SW480 (cell line): Measurements from ENCODE around the gene GFOD1.
"Not testable (repeated sequence)": the region's sequence is repeated elsewhere in the genome, so short reads cannot be mapped to it uniquely, and the experiment has no call there.

ENCODE experiments used
- DNase-seq: peaks from one replicate; pipeline ENCODE4 v3.0.0-alpha.2; 2016; ENCODE audit warnings: low spot score

Gene GFOD1

GRCh38 chr6:13441778-13442177 is 45.6 kb downstream of the GFOD1 start:
- no peak for DNase-seq

DNA sequence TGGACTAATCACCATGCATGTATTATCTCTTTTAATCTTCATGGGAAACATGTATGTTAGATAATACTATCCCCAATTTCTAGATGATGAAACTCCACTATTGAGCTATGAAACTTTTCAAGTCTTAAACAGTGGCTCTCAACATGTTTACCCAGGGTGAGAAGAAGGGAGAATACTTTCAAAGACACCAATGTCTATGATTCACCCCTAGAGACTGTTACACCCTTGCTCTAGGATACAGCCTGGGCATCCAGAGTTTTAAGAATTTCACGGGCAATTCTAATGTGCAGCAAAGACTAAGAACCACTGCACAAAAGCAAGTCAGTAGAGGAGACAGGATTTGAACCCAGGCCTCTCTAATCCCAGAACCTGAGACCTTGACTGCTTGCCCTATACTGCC is 47.8 kb downstream of the GFOD1 start:
- DNase-seq = no peak

- no peak for DNase-seq
Observed at GRCh38 chr6:13438126-13438525, 49.3 kb downstream of the GFOD1 start.

DNA sequence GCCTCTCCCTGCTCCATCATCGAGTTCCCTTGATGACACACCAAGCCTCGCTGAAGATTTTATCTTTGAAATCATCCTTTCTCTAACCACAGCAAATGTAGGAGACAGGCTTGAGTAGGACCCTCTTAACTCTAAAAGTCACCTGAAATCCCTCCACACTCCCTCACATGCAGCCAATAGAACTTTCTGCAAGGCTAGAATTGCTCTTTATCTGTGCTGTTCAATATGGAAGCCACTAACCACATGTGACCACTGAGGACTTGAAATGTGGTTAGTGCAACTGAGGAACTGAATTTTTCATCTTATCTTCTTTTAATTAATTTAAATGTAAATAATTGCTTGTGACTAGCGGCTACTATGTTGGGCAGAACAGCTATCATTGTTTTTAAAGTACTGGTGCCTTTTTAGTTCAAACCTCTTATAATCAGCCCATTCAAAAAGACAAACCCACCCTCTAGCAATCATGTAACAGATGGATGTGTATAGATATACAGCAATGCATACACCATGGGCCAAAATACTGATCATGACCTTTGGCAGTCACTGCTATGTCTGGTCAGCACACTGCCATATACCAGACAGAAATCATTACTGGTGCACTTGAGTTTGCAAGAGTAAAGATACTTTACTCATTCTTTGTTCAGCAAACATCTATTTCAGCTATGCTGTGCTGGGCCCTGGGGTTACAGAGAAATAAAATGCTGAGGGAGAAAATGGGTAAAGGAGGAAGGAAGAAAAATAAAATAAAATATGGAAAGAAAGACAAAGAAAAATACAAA is 50.0 kb downstream of the GFOD1 start:
- no peak for DNase-seq

- no peak for DNase-seq
Observed at GRCh38 chr6:13436399-13437217, 50.8 kb downstream of the GFOD1 start.

GRCh38 chr6:13435477-13436246 is 51.7 kb downstream of the GFOD1 start:
- DNase-seq = no peak

DNA sequence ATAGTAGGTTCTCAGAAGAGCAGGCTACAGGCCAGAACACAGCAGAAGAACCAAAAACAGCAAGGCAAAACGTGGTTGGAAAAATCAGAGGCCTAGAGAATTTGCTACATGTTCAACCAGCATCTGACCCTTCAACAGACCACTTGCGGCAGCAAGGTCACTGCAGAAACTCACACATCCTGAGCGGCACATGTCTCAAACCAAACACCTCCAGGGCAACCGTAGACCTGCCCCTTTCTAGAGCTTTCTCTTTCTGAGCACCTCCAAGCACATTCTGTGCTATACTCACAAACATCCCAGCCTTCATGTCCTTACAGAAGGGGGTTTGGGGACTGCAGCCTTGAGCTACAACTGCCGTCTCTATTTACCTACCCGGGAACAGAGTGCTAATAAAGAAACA is 52.6 kb downstream of the GFOD1 start:
- DNase-seq = no peak

GRCh38 chr6:13434135-13434775 is 53.1 kb downstream of the GFOD1 start:
- not testable (repeated sequence) for DNase-seq

GRCh38 chr6:13433709-13434121 is 53.7 kb downstream of the GFOD1 start:
- no peak for DNase-seq

DNA sequence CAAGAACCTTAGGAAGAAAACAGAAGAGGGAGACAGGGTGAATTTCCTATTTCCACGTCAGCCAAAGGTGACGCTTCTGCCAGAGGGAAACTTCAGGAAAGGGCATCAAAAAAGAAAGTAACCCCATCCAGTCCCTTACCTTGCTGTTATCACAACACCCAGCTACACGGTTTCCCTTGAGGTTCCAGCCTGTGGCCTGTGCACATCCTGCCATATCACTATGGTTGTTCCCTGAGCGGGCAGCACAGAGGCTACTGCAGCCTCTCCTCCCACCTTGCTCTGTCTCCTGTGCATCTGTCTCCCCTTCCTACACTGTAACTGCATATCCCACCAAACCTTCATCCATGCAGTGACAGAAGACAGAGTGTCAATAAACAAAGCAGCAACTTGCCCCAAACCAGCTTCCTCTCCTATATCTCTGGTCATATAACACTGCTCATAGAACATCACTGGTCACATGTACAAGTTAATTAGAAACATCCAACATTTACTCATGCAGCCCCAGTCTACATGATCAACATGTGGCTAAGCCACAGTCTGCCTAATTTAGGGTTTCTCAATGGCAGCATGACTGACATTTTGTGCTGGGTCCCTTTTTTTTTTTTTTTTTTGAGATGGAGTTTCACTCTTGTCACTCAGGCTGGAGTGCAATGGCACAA is 54.7 kb downstream of the GFOD1 start:
- no peak for DNase-seq

GRCh38 chr6:13431861-13432465 is 55.4 kb downstream of the GFOD1 start:
- no peak for DNase-seq

DNA sequence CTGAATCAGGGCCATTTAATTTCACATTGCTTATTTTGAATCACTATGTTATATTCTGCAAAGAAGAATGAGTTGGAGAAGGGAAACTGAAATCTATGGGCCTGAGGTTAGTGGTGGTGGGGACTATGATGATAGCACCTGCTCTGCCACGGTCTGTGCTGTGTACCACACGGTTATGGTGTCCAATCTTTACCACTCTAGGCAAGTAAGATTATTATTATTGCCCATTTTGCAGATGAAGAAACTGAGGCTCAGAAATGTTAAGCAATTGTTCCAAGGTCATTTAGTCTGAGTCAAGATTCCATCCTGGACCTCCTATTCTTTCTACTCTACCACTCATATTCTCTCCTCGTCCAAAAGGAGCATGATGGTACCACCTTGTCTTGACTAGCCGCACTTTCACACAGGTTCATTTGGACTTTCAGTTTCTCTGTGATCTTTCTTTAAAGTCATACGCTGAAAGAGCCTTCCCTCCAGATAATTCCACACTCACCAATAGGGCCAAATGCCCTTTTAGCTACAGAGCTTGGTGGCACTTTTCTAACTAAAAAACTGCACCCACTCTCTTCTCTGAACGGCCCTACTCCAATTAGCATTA is 56.2 kb downstream of the GFOD1 start:
- DNase-seq = no peak

GRCh38 chr6:13429406-13429753 is 58.0 kb downstream of the GFOD1 start:
- no peak for DNase-seq

DNA sequence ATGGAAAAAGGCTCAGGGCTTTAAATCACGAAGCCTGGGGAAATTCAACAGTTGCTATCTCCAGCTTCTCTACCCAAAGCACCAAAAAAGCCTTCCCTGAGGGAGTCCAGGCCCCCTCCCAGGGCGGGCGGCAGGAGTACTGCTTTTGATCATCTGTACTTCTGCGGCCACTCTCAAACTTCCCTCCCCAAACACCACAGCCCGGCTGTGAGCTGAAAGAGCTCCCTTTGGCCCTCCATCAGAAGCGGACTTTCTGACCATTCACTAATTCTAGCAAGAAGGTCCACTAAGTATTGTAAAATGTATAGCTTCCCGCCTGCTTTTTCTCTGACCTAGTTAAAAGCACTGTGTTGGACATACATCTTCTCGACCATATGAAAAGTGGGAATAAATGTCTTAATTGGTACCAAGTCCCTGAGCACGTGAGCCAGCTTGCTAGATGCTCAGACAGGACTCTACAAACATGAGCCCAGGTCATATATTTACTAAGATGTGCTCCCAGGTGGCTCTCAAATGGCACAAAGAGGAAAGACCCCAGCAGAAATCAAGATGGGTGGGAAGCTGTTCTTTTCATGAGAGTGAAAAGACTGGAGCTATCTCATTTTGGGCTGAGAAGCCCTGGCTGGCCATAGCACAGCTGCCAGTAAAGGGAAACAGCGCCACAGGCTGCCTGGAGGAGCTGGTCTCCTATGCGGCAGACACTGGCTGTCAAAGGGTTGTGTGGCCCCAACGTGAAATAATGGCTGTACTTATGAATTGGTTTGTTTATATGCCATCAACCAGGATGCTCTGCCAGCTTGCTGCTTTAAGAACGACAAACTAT is 58.6 kb downstream of the GFOD1 start:
- DNase-seq = no peak

DNA sequence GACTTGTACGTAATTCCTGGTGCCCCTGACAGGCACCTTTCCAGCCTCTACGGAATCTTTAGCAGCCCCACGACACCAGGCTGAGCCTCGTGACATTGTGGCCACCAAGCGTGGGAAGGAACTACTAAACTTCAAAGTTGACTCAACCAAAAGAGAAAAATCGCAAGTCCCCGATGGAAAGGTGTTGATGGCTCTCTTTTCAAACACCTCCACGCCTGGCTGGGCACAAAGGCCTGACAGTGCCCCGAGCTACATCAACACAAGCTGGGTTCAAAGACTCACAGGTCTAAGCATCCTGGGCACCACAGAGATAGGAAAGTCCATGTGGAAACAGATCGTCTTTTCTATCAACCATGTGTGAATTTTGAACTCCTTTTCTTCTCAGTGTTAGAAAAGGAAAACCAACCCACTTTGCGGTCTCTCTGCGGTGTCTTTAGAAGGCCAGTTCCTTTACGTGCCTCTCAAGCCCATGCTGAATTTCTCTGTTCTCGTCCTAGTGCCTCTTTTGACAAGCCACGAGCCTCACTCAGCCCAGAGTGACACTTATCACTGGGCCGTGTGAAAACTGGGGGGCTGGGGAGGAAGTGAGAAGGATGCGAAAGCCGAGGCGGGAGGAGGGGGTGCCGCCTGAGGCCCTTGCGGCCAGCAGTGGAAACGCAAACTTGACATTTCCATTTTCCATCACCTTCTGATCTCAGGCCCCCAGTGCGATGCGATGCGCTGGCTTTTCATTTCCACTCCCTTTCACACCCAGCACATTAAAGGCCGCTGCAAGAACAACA is 59.4 kb downstream of the GFOD1 start:
- DNase-seq = no peak

- DNase-seq = no peak
Observed at GRCh38 chr6:13427316-13427715, 60.1 kb downstream of the GFOD1 start.

DNA sequence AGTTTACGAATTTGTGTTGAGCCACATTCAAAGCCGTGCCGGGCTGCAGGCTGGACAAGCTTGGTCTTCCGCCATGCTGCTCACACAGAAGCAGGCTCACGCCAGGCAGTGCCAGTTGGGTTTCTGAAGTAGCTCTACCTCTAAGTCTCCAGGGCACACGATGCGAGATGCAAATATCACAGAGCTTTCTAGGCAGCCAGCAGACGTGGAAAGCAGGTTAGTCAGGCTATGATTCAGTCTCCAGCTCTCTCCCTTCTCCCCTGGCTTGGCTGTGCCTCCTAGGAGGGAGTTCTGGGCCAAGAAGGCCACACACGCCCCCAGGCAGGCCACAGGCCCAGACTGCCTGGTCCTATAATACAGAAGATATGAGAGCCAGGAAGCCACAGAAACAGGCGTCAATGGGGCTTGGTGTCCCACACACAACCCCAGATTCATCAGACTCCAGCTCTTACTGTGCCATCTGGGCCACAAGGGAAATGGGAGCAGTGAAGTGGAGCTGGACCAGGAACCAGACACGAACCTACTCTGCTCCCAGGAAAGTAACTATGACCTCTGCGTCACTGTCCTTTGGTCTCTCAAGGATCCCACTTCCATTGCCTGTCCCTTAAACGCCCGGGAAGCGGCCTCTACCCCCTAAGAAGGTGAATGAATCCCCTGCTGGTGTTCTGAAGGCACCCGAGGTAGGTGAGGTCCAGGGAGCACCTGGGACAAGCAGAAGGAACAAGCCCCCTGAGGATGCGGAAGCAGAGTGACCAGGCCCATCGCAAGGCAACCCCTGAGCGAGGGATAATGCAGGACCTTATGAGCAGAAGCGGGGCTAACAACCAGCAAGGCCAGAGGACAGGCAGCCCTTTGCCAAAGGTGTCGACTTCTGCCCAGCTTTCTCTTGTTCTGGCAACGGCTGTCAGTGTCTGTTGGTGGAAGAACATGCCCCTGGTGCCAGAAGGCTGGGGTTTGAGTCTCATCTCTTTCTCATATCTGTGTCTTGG is 61.2 kb downstream of the GFOD1 start:
- no peak for DNase-seq
